SK-N-SH treated with all-trans-retinoic acid at 6 μM for 48 hours (cell line): ENCODE data around the gene SPTLC1.

Source experiments
- CREB5 ChIP-seq: fragments of 250-450 bp; sonication (Bioruptor Pico); IDR thresholded peaks from 2 replicates; pipeline ENCODE4 v1.5.1; 2020; ENCODE audit warnings: low read depth, mild to moderate bottlenecking, moderate library complexity
- TOX ChIP-seq: fragments of 250-450 bp; sonication (Bioruptor Pico); IDR thresholded peaks from 2 replicates; pipeline ENCODE4 v1.8.0; 2021; ENCODE audit warnings: mild to moderate bottlenecking, moderate library complexity, borderline replicate concordance
- ZFP3 ChIP-seq: fragments of 250-450 bp; sonication (Bioruptor Pico); IDR thresholded peaks from 2 replicates; pipeline ENCODE4 v1.5.0; 2020; ENCODE audit warnings: mild to moderate bottlenecking, moderate library complexity
- ZFP30 ChIP-seq: fragments of 450-650 bp; formaldehyde crosslinking; IDR thresholded peaks from 2 replicates; pipeline ENCODE4 v1.5.0; 2022; ENCODE audit warnings: mild to moderate bottlenecking, moderate library complexity

GRCh38 chr9:92151691-92152393 is 36.6 kb upstream of the SPTLC1 start:
- no peak; the same call in 1 of the 2 replicates for TF ChIP-seq ZFP30 (CRISPR knock-in tag)
- TF ChIP-seq CREB5 (CRISPR knock-in tag), result no peak
- TF ChIP-seq TOX (CRISPR knock-in tag), result no peak
- TF ChIP-seq ZFP3, result no peak
